ENCODE results near the gene CNIH3.
"Not testable (repeated sequence)": the region's sequence is repeated elsewhere in the genome, so short reads cannot be mapped to it uniquely, and the experiment has no call there.

The CNIH3 gene

DNA sequence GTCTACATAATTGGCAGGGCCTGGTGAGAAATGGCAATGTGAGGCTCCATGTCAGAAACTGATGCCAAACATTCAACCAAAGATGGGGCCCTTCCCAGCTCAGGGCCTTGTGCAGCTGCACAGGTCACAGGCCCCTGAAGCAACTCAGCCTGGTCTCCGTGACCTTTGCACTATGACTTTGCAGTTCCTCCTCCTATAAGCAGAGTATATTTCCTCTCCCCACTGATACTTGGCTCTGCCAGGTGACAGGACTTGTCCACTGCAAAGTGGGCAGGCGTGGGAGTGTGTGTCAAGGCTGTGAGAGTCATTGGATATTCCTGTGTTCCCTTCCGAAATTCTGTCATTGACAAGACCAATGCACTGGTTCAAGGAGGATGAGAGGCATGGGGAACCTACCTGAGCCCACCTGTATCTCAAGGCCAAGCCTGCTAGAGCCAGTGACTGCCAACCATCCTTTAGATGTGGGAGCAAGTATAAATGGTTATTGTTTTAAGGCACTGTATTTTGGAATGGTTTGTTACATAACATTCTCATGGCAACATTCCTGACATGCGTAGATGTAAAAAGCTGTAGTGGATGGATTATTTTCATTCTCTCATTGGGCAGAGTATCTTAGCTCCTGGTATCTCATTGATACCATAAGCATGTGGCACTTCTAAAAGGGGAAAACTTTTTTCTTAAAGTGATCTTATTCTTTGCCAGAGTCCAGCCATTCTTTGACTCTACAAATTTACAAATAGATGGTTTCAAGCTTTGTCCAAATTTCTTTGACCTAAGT, 75.2 kb downstream of the CNIH3 start:
- no peak for DNase-seq

DNA sequence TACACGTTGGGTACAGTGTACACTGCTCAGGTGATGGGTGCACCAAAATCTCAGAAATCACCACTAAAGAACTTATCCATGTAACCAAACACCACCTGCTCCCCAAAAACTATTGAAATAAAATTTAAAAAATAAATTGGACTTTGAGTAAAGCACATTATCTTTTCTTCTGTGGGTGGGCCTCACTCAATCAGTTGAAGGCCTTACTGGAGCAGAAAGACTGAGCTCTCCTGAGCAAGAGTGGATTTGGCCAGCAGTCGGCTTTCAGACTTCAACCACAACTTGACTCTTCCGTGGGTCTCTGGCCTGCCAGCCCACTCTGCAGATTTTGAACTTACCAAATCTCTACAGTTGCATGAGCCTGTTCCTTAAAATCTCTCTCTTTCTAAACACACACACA, 78.9 kb downstream of the CNIH3 start:
- DNase-seq: no peak

DNA sequence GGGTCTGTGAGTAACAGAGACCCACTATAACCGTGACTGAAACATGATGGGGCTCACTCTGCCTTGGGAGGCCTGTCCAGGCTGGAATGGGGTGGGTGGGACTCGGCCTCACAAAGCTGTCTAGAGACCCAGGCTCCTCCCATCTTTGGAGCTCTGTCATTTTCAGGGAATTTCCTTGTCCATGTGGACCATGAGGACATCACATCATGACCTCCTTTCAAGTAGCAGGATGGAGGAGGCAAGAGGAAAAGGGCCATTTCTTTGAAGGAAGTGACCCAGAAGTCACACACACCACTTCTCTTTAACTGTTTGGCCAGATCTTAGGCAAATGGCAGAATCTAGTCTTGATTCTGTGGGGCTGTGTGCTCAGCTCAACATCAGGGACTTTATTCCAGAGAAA, 79.9 kb downstream of the CNIH3 start:
- DNase-seq: no peak

DNA sequence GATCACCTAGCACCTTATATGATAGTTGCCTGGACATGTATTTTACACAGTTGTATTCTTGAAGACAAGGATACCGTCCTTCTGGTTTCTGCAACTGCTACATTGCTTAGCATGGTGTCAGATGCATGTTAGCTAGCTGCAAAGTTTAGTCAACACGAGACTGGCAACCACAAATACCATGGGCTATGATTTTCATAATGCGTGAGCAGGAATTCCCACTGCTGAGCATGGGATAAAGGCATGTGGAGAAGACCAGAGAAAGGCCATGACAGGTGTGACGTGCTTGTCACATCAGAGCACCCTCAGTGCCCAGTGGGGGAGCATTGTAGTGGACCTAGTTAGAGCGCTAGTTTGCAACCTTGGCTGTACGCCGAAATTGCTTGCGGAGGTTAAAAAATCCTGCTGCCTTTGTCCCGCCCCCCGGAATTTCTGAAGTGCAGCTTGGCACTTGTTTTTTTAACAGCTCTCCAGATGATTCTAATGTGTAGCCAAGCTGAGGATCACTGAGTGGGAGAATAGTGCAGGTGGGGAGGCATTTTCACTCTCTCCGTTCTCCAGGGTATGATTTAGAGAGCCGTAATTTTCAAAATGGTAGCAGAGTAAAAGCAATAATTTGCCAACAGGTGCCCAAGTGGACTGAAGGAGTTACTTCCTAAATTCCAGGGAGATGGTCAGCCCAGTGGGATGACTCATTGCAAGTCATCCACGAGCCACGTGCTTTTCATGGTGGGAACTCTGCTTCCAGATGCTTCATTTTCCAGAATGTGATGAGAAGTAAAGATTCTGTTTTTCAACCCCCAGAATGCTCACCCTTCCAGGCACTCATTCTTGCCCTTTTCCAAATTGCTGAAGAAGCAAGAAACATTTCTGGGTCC, 81.0 kb downstream of the CNIH3 start:
- no peak for DNase-seq

DNA sequence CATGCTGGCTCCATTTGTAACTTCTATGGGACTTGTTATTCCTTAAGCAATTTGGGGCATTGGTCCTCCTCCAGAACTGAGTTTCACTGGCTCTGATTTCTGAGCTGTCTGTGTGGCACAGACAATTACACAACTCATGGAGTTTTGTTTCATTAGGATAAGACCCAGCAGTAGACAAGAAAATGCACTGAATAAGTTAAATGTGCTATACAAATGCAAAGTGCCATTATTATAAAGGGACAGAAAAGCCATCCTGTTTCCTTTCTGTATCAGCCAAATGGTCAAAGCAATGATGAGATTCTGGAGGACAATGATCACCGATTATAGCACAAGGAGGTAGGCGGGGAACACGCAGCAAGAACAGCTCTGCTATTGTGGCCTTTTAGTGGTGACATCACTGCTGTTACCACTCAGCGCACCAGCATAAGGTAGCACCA, 81.9 kb downstream of the CNIH3 start:
- DNase-seq: no peak

DNA sequence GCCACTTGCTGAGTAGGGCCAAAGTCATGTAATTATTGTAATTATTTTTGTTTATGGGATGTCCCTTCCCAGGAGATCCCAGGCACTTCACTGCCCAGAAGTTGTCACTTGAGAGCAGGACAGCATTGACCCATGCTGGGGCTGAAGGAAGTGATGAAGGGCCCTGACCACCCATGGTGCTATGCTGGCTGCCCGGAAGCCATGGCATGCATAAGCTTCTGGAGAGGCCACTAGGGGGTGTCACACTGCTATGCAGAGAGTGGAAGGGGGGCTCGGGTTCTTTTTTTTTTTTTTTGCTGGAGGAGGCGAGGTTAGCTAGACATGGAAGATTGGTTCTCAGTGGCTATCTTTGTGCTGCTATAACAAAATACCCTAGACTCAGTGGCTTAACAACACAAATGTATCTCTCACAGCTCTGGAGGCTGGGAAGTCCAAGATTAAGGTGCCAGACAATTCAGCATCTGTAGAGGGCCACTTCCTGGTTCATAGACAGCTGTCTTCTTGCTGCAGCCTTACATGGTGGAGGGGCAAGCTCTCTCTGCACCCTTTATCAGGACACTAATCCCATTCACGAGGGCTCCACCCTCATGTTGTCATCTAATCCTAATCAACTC, 84.9 kb downstream of the CNIH3 start:
- DNase-seq: peak; percentile 18

DNA sequence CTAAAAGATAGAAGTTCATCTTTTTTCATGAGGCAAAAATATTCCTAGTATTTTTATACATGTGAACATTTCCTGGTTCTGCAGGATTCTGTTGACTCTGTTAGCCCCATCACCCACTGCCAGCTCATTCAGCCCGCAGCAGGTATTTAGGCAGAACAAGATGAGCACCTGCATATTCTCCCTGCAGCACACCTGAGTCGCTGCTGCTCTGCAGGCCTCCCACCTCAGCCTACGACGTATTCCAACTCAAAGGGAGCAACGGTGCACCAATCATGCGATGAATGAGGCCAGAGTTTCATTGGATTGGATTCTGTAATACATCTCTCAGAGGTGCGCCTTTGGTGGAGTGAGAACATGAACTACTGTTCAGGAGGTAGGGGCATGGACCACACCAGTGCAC, 87.6 kb downstream of the CNIH3 start:
- peak; percentile 51 for DNase-seq

DNA sequence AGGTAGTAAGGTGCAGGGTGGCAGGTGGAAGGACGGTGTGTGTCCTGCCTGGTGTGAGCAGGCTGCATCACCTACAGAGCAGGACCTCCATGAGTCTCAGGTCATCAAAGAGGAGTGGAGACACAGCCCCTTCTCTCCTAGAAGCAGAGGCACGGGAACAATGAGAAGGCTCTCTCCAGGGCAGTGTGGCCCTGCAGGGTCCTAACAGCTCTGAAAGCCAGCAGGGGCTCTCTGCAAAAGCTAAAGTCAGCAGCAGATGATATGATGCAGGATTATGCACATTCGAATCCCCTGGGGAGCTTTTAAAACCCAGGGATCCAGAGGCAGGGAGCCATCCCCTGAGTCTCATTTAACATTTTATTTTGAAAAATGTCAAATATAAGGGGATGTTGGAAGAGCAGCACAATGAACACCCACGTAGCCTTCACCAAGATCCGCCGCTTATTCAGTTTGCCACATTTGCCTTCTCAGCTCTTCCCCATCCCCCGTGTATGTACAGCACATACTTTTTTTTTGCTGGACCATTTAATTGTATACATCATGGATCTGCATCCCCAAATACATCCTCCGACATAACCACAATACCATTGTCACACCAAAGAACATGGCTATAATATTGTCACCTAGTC, 88.1 kb downstream of the CNIH3 start:
- no peak for DNase-seq

DNA sequence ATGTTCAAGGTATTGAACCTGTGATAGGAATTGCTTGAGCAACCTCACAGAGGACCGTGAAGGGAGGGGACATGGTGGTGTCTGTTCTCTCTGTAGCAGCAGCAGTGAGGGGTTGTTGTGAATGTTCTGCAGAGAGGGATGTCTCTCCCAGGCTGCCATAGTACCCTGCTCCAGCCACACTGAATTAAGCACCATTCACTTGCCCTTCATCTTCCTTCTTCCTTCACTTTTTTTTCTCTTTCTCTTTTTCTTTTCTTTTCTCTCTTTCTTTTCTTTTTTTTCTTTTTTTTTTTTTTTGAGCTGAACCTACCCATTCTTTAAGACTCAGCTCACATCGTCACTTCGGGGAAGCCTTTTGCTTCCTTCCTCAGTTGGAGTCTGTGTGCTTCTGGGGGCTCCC, 89.5 kb downstream of the CNIH3 start:
- DNase-seq: no peak

DNA sequence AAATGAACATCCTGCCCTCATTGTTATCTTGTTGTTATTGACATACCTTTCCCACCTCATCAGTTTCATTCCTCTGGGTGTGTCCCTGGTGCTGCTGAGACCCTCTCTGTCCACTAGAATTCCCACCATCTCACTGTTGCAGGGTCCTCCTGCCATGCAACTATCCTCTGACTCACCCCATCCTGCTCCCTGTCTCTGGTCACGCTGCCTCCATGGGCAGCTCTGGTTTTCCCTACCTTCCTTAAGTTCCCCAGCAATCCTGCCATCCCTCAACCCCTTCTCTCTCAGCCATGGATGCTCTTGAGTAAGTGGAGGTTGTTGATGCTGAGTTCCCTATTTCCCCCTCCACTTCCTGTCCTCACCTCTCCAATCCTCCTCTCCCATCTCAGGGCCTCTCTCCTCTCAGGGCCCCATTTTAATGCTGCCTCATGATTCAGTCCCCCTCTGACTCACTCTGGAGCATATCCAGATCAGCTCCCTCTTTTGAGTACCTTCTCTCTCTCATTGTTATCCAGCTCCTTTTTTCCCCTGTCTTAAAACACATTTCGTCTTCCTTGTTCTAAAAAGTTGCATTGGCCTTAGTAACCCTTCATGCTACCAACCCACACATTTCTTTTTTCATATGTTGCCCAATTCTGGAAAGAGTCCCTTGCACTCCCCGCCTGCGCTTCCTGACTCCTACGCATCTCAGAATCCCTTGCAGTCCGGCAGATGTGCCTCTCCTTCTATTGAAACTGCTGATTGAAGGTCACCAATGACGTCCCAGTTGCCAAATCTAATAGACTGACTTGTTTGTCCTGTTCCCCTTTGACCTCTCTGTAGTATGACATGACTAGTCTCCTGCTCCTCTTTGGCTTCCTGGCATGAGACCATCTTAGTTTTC, 92.0 kb downstream of the CNIH3 start:
- DNase-seq: no peak

DNA sequence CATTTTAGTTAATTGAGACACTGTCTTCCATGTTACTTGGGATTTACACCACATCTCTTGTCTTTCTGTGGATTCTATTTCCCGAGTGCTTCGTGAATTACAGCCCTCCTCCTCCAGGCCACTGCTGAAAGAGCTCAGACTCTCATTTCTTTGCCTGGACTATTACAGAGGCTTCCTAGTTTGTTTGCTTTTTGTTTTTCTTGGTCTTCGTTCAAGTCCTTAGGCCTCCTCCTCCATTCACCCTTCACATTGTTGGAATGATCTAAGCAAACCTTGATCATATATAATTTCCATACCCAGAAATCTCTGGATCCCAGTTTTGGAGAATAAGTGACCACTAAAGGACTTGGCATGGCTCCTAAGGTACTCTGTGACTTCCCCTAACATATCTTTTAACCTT, 94.1 kb downstream of the CNIH3 start:
- no peak for DNase-seq

DNA sequence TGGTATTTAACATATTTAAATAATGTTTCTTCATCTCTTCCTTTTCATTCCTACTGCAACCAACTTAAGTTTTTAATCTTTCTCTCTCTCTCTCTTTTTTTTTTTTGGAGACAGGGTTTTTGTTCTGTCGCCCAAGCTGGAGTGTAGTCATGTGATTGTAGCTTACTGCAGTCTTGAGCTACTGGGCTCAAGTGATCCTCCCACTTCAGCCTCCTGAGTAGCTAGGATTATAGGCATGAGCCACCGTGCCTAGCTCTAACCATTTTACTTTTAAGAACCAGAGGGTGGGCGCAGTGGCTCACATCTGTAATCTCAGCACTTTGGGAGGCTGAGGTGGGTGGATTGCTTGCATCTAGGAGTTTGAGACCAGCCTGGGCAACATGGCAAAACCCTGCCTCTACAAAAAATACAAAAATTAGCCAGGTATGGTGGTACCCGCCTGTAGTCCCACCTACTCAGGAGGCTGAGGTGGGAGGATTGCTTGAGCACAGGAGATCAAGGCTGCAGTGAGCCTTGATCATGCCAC, 95.2 kb downstream of the CNIH3 start:
- DNase-seq: not testable (repeated sequence)

DNA sequence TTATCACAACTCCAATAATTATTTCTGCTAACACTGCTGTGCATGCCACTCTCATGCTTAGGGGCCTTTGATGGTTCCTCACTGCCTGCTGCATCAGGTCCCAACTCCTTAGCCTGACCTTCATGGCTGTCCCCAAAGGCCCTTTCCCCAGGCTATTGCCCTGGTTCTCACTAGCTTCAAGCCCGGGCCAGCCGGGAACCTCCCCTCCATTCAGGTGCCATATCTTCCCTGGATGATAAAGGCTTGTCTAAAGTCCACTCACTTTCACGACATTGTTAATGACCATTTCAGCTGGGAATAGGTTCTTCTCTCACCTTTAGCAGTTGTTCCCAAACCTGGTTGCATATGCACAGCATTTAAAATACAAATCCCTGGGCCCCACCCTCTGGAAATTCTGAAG, 95.8 kb downstream of the CNIH3 start:
- DNase-seq: no peak

DNA sequence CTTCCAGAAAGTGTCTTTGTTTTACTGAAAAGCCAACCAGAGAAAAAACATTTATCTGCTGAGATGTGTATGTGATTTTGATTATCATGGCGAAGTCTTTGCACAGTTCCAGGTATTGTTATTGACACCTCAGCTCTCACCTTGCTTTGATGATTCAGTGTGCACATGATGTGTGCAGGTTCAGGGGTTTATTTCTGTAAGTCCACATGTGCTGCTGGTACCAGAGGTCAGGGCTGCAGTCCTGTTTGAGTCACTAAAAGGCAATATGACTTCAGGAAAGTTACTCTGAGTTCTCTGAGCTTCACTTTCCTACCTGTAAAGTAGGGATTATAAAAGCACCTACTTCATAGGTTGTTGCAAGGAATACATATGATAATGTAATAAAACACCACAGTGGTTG, 97.1 kb downstream of the CNIH3 start:
- no peak for DNase-seq

DNA sequence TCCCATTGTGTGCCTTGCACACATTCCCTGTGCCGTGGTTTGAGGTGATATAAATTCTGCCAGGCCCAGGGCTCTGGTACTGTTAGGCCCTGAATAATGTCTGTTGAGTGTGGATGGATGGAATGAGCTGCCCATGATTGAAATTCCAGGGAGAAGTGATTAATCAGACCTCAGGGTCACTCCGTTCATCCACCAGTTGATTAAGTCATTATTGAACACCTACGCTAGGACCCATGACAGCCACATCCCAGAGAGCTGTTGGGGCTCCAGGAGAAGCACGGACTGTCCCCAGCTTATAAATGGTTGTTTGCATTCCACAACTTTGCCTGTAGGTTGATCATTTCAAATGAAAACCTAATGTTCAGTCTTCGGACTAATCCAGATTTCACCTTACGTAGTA, 98.4 kb downstream of the CNIH3 start:
- DNase-seq: no peak

DNA sequence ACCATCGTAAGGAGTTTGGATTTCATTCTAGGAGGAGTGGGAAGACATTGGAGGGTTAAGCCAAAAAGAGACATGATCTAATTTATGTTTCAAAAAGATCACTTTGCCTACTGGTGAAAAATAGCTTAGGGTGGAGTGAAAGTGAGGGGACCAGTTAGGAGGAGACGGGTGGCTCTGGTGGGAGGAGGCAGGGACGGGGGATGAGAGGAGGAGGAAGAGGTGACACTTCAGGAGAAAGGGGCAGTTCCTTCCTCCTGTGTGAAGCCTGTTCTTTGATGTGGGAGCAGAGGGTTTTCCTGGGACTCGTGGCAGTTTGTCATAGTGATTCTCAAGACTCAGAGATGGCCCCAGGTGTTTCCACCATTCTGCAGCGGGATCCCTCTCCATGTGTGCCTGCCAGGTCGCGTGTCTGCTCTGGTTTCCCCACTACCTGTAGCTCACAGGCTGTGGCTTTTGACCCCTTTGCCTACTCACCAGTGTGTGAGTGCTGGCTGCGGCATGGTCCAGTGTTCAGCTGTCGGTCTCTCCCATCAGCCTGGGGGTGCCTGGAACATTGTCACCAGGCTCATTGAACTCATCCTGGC, 102.4 kb downstream of the CNIH3 start:
- no peak for DNase-seq

DNA sequence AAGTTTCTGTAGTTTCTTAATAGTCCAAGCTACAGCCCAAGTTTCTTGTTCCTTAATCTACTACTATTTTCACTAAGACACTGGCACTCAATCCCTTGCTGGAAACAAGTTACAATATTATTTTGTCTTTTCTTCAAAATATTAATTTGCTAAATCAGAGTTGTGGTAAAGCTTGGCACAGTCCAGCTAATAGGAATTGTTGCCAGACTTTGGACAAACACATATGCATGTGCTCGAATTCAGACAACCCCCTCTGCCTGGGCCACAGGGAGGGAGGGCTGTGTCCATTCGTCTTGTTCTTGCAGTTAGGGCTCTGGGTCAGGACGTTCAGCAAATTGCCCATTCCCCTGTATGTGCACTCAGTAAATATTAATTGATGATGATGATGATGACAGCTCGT, 103.6 kb downstream of the CNIH3 start:
- DNase-seq: no peak

DNA sequence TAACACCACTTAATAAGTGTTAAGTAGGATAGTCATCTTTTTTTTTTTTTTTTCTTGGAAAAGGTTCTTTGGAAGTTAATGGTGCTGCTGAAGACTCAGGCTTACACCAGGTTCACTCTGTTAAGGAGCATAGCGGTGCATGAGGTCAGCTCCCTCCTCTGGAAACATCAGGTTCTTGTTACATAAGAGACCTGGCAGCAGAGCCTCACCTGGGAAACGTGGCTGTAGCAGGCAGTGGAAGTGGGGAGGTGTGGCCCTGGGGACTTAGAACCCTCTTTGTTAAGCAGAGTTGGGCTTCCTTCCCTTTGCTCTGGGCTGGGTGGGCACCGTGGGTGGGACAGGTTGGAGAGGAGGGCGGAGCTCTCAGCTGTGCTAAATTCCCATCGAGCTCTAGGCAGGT, 104.1 kb downstream of the CNIH3 start:
- DNase-seq: no peak

DNA sequence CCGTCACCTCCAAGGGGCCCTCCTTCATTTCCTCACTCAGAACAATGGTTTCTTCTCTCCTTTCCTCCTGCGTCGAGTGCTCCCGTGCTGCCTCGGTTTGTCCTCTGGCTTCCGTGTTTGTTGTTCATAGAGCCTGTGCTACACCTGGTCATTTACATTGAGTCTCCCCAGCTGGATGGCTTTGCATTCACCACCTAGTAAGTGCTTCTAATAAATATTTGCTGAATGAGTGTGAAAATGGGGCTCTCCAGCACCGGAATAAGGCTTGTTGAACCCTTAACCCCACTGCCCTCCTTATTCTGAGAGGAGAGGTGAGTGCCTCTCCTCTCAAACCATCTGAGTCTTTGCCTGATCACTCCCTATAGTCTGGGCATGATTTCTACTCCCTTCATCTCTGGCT, 104.9 kb downstream of the CNIH3 start:
- no peak for DNase-seq

DNA sequence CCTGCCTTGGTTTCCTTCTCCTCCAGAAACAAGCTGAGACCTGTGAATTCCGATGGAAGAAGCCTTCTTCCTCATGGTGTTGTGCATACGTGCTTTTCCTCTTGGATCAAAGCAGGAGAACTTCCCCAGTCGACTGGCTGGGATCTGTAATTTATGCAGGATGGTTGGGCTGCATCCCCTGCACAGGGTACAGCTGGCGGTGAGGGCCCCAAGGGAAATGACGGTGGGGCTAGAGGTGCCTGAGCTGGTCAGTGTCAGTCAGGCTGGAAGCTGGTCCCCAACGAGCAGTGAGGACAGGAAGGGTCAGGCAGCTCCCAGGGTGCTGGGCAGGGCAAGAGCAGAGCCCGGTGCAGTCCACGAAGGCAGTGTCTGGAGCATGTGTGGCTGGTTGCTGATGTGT, 106.7 kb downstream of the CNIH3 start:
- DNase-seq: no peak

DNA sequence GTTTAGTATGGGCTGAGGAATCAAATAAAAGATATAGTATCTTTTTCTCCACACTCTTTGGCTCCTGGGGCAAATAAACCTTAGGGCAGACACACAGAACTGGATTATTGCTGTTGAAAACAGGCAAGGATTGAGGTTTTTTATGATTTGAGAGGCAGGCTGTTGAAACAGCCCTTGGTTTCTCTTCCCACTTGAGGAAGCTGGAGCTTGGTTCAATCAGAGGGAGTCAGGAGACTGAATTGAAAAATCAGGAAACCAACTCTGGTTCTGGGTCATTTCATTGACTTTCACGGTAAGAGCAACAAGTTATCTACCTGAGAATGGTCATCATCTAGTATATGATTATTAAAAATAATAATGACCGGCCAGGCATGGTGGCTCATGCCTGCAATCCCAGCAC, 108.4 kb downstream of the CNIH3 start:
- no peak for DNase-seq
